AML-193 (cell line): ENCODE results near the gene CDKN1C.
"Not testable (repeated sequence)": the region's sequence is repeated elsewhere in the genome, so short reads cannot be mapped to it uniquely, and the experiment has no call there.

Source experiments
- DNase-seq, 2 experiments: peaks; one replicate each; lab custom pipeline; 2025; lab: John Stamatoyannopoulos, UW

Gene CDKN1C

GRCh38 chr11:2909133-2909902, 23.7 kb upstream of the CDKN1C start:
- DNase-seq: no peak

- no peak for DNase-seq
Measured at GRCh38 chr11:2908130-2908529, 22.6 kb upstream of the CDKN1C start.

GRCh38 chr11:2905299-2905698, 19.7 kb upstream of the CDKN1C start:
- DNase-seq: not testable (repeated sequence)

GRCh38 chr11:2904153-2905052, 18.8 kb upstream of the CDKN1C start:
- no peak for DNase-seq

- no peak for DNase-seq
Measured at GRCh38 chr11:2903672-2904011, 18.1 kb upstream of the CDKN1C start.

GRCh38 chr11:2902784-2903671, 17.5 kb upstream of the CDKN1C start:
- DNase-seq: no peak

GRCh38 chr11:2901854-2902783, 16.5 kb upstream of the CDKN1C start:
- peak; percentile 91 to 92 for DNase-seq

GRCh38 chr11:2901196-2901796, 15.7 kb upstream of the CDKN1C start:
- no peak for DNase-seq

- DNase-seq: peak; percentile 81 to 87
Measured at GRCh38 chr11:2899080-2899783, 13.7 kb upstream of the CDKN1C start.

- peak; percentile 68 to 87 for DNase-seq
Measured at GRCh38 chr11:2898366-2899079, 12.9 kb upstream of the CDKN1C start.

GRCh38 chr11:2897048-2897447, 11.5 kb upstream of the CDKN1C start:
- DNase-seq: no peak

- DNase-seq: no peak
Measured at GRCh38 chr11:2896047-2896446, 10.5 kb upstream of the CDKN1C start.

GRCh38 chr11:2893935-2894334, 8.4 kb upstream of the CDKN1C start:
- no peak for DNase-seq

GRCh38 chr11:2892967-2893528, 7.5 kb upstream of the CDKN1C start:
- DNase-seq: no peak

- peak; percentile 27 to 45 for DNase-seq
Measured at GRCh38 chr11:2892215-2892966, 6.8 kb upstream of the CDKN1C start.

GRCh38 chr11:2891326-2892214, 6.0 kb upstream of the CDKN1C start:
- DNase-seq: no peak
